ENCODE data around the gene TBC1D23. TPM values are rescaled to one million over a fixed set of nuclear protein-coding genes. Genes with fewer than 3 reads are reported as not detected.

Gene TBC1D23
- total RNA-seq = 10 to 100 TPM; 36.9 to 47.8 (median 40.5) TPM
- 10 to 100 TPM in 2 of 3 donors, 1 to 10 TPM in 1; 9.9 to 29.3 (median 19.5) TPM for polyA plus RNA-seq
- long read RNA-seq, donor 1, transcript TBC1D23-202 (19 exons, 3,677 nt) = major isoform, 22 of 27 reads
- long read RNA-seq, donor 1, partial matches to known transcripts = 0 of 27 reads
- long read RNA-seq, donor 1, other reads (novel, unspliced or antisense) = 4 of 27 reads
- long read RNA-seq, donor 2, transcript TBC1D23-202 (19 exons, 3,677 nt) = major isoform, 42 of 62 reads
- long read RNA-seq, donor 2, partial matches to known transcripts = 4 of 62 reads
- long read RNA-seq, donor 2, other reads (novel, unspliced or antisense) = 15 of 62 reads

DNA sequence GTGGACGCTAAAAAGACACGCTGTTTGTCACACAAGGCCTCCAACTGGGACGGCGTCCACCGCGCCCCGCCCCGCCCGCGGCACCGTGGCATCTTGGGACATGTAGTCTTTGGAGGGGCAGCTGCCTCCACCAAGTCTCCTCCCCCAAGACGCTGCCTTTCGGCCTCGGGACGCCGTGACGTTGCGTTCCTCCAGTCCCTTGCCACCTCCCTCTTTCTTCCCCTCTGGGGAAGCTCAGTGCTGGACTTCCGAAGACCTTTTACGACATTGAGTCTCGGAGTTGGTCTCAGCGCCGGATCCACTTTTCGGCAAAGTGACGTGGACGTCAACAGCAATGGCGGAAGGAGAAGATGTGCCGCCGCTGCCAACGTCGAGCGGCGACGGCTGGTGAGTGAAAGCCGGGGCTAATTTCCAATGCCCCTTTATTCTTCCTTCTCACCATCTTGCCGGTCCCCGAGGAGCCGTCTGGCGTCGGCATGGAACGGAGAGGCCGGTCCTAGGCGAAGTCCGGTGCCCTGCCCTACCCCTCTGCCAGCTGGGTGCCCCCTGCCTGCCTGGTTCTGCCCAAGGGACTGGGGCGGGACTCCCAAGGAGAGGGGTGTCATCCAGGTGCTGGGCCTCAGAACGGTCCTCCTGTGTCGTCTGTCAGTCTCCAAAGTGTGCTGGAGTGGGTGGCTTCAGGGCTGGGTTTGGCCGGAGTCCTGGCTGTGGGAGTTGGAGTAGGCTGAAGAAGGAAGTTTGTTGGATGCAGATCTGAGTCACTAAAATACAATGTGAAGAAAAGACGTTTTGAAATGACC, at the start of gene TBC1D23:
Gene TBC1D23, plus strand, starts transcription at position 308 of the 800 bp plus-strand sequence. Its CDS starts 27 bp downstream, at position 335.
- Histone ChIP-seq H3K4me1 (peaks cover 65% of the 10 kb centered on the region), H3K27ac (peak within 1 kb of the TSS; percentile 99), H3K9me3 (no peaks in the 10 kb centered on the region), H3K27me3 (ENCODE audit: insufficient read depth in 3 of 3, low read length in 2 of 3) (no peaks in the 10 kb centered on the region), H3K36me3 (ENCODE audit: insufficient read depth in 1 of 2, low read depth in 1 of 2) (no peaks in the 10 kb centered on the region), H3K4me3 (peak within 1 kb of the TSS; percentile 94)
- DNase-seq (peak; percentile 98 to 99), ATAC-seq (peak; percentile 96 to 99 (median 98))
- WGBS, 3 donors = 0% methylated on average over 48 to 49 of the region's 49 CpGs
- intact Hi-C loops (cut with DNase I) = no loop called here
- TF ChIP-seq, protein P1, sequence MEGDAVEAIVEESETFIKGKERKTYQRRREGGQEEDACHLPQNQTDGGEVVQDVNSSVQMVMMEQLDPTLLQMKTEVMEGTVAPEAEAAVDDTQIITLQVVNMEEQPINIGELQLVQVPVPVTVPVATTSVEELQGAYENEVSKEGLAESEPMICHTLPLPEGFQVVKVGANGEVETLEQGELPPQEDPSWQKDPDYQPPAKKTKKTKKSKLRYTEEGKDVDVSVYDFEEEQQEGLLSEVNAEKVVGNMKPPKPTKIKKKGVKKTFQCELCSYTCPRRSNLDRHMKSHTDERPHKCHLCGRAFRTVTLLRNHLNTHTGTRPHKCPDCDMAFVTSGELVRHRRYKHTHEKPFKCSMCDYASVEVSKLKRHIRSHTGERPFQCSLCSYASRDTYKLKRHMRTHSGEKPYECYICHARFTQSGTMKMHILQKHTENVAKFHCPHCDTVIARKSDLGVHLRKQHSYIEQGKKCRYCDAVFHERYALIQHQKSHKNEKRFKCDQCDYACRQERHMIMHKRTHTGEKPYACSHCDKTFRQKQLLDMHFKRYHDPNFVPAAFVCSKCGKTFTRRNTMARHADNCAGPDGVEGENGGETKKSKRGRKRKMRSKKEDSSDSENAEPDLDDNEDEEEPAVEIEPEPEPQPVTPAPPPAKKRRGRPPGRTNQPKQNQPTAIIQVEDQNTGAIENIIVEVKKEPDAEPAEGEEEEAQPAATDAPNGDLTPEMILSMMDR (IDR thresholded peaks at IDR 0.05) = no peak

DNA sequence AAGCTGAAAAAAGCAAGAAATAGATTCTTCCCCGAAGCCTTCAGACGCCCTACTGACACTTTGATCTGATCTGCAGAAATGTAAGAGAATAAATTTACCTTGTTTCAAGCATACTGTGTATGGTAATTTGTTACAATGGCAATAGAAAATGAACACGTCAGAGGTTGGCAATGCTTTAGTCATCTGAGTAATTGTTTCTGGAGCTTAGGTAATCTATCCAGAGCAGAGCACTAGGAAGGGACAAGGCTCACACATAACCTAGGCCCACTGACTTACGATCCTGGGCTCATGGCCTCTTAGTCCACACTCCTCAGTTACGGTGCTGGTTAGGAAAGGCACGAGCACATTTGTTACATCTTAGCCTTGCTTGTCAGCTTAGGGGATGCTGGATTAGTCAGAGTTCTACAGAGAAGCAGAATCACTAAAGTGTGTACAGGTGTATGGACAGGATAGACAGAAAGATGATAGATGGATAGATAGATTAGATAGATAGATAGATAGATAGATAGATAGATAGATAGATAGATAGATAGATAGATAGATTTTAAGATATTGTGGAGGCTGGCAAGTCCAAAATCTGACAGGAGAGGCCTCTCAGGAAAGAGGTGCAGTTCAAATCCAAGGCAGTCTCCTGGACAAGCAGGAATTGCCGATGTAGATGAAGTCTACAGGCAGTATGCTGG, 46.8 kb upstream of the TBC1D23 start:
- TF ChIP-seq, protein P1 (IDR thresholded peaks at IDR 0.05) = no peak
- H3K4me3 ChIP-seq = no peak overlapping the region
- DNase-seq (no peak), ATAC-seq (no peak)
- H3K27ac ChIP-seq = no peak overlapping the region
- no peaks in the 10 kb centered on the region for H3K36me3 ChIP-seq (ENCODE audit: insufficient read depth in 1 of 2, low read depth in 1 of 2)
- peaks cover 19% of the 10 kb centered on the region for H3K4me1 ChIP-seq
- no peaks in the 10 kb centered on the region for H3K27me3 ChIP-seq (ENCODE audit: insufficient read depth in 3 of 3, low read length in 2 of 3)
- H3K9me3 ChIP-seq = peaks cover 3% of the 10 kb centered on the region
- intact Hi-C loops (cut with DNase I) = no loop called here
- 84 to 93% (median 88%) methylated on average over 7 of the region's 7 CpGs for WGBS, 3 donors

DNA sequence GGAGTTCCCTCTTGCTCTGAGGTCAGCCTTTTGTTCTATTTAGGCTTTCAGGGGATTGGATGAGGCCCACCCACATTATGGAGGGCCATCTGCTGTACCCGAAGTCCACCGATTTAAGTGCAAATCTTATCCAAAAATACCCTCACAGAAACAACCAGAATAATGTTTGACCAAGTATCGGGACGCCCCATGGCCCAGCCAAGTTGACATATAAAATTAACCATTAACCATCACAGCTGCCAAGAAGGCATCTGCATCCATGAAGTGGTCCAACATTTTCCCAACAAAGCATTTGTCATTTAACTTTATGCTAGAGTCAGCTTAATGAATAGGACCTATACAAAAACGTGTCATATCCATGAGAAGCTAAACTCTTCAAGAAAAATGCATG, 46.2 kb upstream of the TBC1D23 start:
- no peaks in the 10 kb centered on the region for H3K36me3 ChIP-seq (ENCODE audit: insufficient read depth in 1 of 2, low read depth in 1 of 2)
- 88 to 93% (median 88%) methylated on average over 5 of the region's 5 CpGs for WGBS, 3 donors
- peaks cover 19% of the 10 kb centered on the region for H3K4me1 ChIP-seq
- peaks cover 8% of the 10 kb centered on the region for H3K9me3 ChIP-seq
- no peak overlapping the region for H3K4me3 ChIP-seq
- no peak overlapping the region for H3K27ac ChIP-seq
- no peak for ATAC-seq
- H3K27me3 ChIP-seq (ENCODE audit: insufficient read depth in 3 of 3, low read length in 2 of 3) = no peaks in the 10 kb centered on the region
- DNase-seq = no peak
- TF ChIP-seq, protein P1 (IDR thresholded peaks at IDR 0.05) = no peak
- intact Hi-C loops (cut with DNase I) = no loop called here

DNA sequence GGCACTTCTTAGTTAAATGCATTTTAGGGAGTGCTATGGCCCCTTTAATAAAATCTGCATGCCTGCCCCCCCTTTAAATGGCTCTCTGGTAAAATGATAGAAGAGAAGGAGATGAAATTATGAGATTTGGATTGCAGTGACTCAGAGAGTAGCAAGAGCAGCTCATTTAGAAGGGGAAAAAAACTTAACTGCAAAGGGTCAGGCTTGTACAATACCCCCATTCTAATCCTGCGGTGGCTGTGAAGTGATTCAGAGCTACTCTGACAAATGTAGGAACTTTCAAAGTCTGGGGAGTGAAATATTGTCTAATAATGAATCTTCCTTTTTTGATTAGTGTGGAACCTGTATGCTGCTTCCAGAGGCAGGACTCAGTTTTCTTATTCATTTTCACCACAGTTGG, 44.1 kb upstream of the TBC1D23 start:
- TF ChIP-seq, protein P1 (IDR thresholded peaks at IDR 0.05) = no peak
- Histone ChIP-seq H3K4me1 (no peaks in the 10 kb centered on the region), H3K4me3 (no peak overlapping the region), H3K9me3 (peaks cover 11% of the 10 kb centered on the region), H3K27me3 (ENCODE audit: insufficient read depth in 3 of 3, low read length in 2 of 3) (no peaks in the 10 kb centered on the region), H3K36me3 (ENCODE audit: insufficient read depth in 1 of 2, low read depth in 1 of 2) (no peaks in the 10 kb centered on the region), H3K27ac (no peak overlapping the region)
- 38 to 71% (median 49%) methylated on average over 1 of the region's 1 CpG for WGBS, 3 donors
- DNase-seq (no peak), ATAC-seq (no peak)
- intact Hi-C loops (cut with DNase I) = no loop called here
